ENCODE data around the gene MINDY2. TPM values are rescaled to one million over a fixed set of nuclear protein-coding genes. Genes with fewer than 3 reads are reported as not detected.
"Not testable (repeated sequence)": the region's sequence is repeated elsewhere in the genome, so short reads cannot be mapped to it uniquely, and the experiment has no call there.

Gene MINDY2
- total RNA-seq, 1 experiment from 2014 or later = 17.6 TPM

- peaks cover 51 to 70% of the 10 kb centered on the region in 2 experiments for H3K36me3 ChIP-seq (ENCODE audit: control insufficient read depth in 1 of 2, insufficient read depth in 2 of 2, low read length in 2 of 2)
- H3K27me3 ChIP-seq (ENCODE audit: insufficient read depth, low read length) = no peaks in the 10 kb centered on the region
- peaks cover 12% of the 10 kb centered on the region; the same call in 1 of the 2 replicates for H3K79me2 ChIP-seq (ENCODE audit: insufficient read depth, low read length)
- H3K4me1 ChIP-seq (ENCODE audit: control insufficient read depth in 1 of 2, insufficient read depth in 2 of 2, low read length in 2 of 2) = no peaks in the 10 kb centered on the region
- no peak overlapping the region for H2AFZ ChIP-seq (ENCODE audit: low read depth, low read length, poor library complexity, severe bottlenecking)
- H3K4me3 ChIP-seq (replicated peaks in 1 of 2; ENCODE audit: low read depth in 1 of 2, low read length in 2 of 2) = no peak overlapping the region
- no peak overlapping the region for H3K27ac ChIP-seq (ENCODE audit: low read depth, low read length)
- no peak overlapping the region for H3K9ac ChIP-seq (ENCODE audit: low read length)
- H3K9me2 ChIP-seq (ENCODE audit: insufficient read depth) = no peaks in the 10 kb centered on the region
- TF ChIP-seq POLR2A (IDR thresholded peaks at IDR 0.05; ENCODE audit: borderline replicate concordance, extremely low read depth, insufficient read depth, insufficient read length) = no peak
- no peak for TF ChIP-seq RAD21 (IDR thresholded peaks at IDR 0.05; ENCODE audit: low read depth)
- no peak for TF ChIP-seq REST (IDR thresholded peaks at IDR 0.05; ENCODE audit: low read depth)
- no peak for TF ChIP-seq ZFX (IDR thresholded peaks at IDR 0.05)
- TF ChIP-seq ZBTB33 (IDR thresholded peaks at IDR 0.05; ENCODE audit: extremely low read depth, insufficient replicate concordance, low read length) = no peak
- no peak for TF ChIP-seq EGR1 (IDR thresholded peaks at IDR 0.05; ENCODE audit: low read depth)
- no peaks in the 10 kb centered on the region for H4K20me1 ChIP-seq (ENCODE audit: insufficient read depth)
- DNase-seq (ENCODE audit: low read depth, low spot score) (no peak), ATAC-seq (no peak)
- ChIA-PET RAD21 (ENCODE audit: low non-redundant PET in 1 of 2, low total read pairs in 2 of 2, uncharacterized antibody in 2 of 2, unreplicated experiment in 2 of 2) (no interaction called here), CTCF (no interaction called here), POLR2A (no interaction called here)
- intact Hi-C loops (cut with micrococcal nuclease) = no loop called here
- no peaks in the 10 kb centered on the region for H3K9me3 ChIP-seq (ENCODE audit: control insufficient read depth in 1 of 2, insufficient read depth in 1 of 2, low read depth in 1 of 2, low read length in 2 of 2)
- BruUV-seq (replicated peaks) = no TSS peak
- H3K4me2 ChIP-seq (ENCODE audit: low read length) = no peak overlapping the region
Measured at GRCh38 chr15:58882243-58882642, 111.1 kb downstream of the MINDY2 start.

GRCh38 chr15:58883926-58884325, 112.8 kb downstream of the MINDY2 start:
- CTCF ChIA-PET; H2AFZ ChIP-seq (ENCODE audit: low read depth, low read length, poor library complexity, severe bottlenecking); BruUV-seq (replicated peaks); RAD21 ChIA-PET (ENCODE audit: low non-redundant PET in 1 of 2, low total read pairs in 2 of 2, uncharacterized antibody in 2 of 2, unreplicated experiment in 2 of 2); DNase-seq (ENCODE audit: low read depth, low spot score); H3K4me1 ChIP-seq (ENCODE audit: control insufficient read depth in 1 of 2, insufficient read depth in 2 of 2, low read length in 2 of 2); H3K27ac ChIP-seq (ENCODE audit: low read depth, low read length); H4K20me1 ChIP-seq (ENCODE audit: insufficient read depth); POLR2A ChIA-PET; H3K9me2 ChIP-seq (ENCODE audit: insufficient read depth); intact Hi-C loops (cut with micrococcal nuclease); H3K4me2 ChIP-seq (ENCODE audit: low read length); H3K27me3 ChIP-seq (ENCODE audit: insufficient read depth, low read length); H3K9me3 ChIP-seq (ENCODE audit: control insufficient read depth in 1 of 2, insufficient read depth in 1 of 2, low read depth in 1 of 2, low read length in 2 of 2); ATAC-seq; H3K4me3 ChIP-seq (replicated peaks in 1 of 2; ENCODE audit: low read depth in 1 of 2, low read length in 2 of 2); H3K9ac ChIP-seq (ENCODE audit: low read length): not testable (repeated sequence)
- Histone ChIP-seq H3K79me2 (ENCODE audit: insufficient read depth, low read length) (peaks cover 12% of the 10 kb centered on the region; the same call in 1 of the 2 replicates), H3K36me3 (ENCODE audit: control insufficient read depth in 1 of 2, insufficient read depth in 2 of 2, low read length in 2 of 2) (peaks cover 57 to 75% of the 10 kb centered on the region in 2 experiments)
